Stomach (tissue), 9 donors: ENCODE data around the gene PSMD1. TPM values are rescaled to one million over a fixed set of nuclear protein-coding genes. Genes with fewer than 3 reads are reported as not detected.

Experiments used
- DNase-seq, 2 donors: peaks; one replicate each; pipeline versions ENCODE4 v3.0.0 to v3.0.0-alpha.2; 2013 to 2019
- H3K27ac ChIP-seq, 5 donors: fragments of 200-600 bp in 4 of 5; sonication (generic) in 4 of 5; one replicate each; pipeline ENCODE4 v1.5.1; 2013 to 2019; ENCODE audit warnings: mild to moderate bottlenecking in 1 of 5, moderate library complexity in 1 of 5
- H3K27me3 ChIP-seq, 3 donors: fragments of 200-600 bp; sonication (generic); one replicate each; pipeline ENCODE4 v1.5.1; 2017 to 2019; ENCODE audit warnings: mixed run types in 1 of 3
- H3K36me3 ChIP-seq, 4 donors: fragments of 200-600 bp; sonication (generic); 1 replicate in 3 of 4; 2 replicates in 1 of 4; pipeline ENCODE4 v1.5.1; 2016 to 2019
- H3K4me1 ChIP-seq, 4 donors: fragments of 200-600 bp; sonication (generic); one replicate each; pipeline ENCODE4 v1.5.1; 2016 to 2019
- H3K4me3 ChIP-seq, 4 donors: fragments of 200-600 bp; sonication (generic) in 3 of 4; one replicate each; pipeline ENCODE4 v1.5.1; 2016 to 2019; ENCODE audit warnings: mild to moderate bottlenecking in 1 of 4
- H3K9me3 ChIP-seq, 4 donors: fragments of 200-600 bp; sonication (generic); one replicate each; pipeline ENCODE4 v1.5.1; 2016 to 2019
- EP300 ChIP-seq: sonication (generic); formaldehyde crosslinking; IDR thresholded peaks from one replicate; pipeline ENCODE4 v1.6.1; 2017; ENCODE audit warnings: antibody characterized with exemption
- POLR2A ChIP-seq, 4 donors: fragments of 450-650 bp; IDR thresholded peaks; one replicate each; pipeline ENCODE4 v1.6.1; 2016; ENCODE audit warnings: antibody characterized with exemption in 4 of 4, control low read depth in 2 of 4, mild to moderate bottlenecking in 1 of 4, moderate library complexity in 1 of 4
- POLR2AphosphoS5 ChIP-seq, 3 donors: sonication (generic); formaldehyde crosslinking; IDR thresholded peaks; one replicate each; pipeline ENCODE4 v1.6.1; 2016; ENCODE audit warnings: antibody characterized with exemption in 3 of 3
- WGBS, 5 donors: extraction: QIAGEN DNeasy Blood & Tissue Kit in 3 of 5; methylation state at CpG; one replicate each; pipeline versions ENCODE4 v1.1.5 to v1.1.7; 2013 to 2018; 5-methylcytosine and 5-hydroxymethylcytosine counted together
- intact Hi-C: fragments of 100-400 bp; cut with DNase I; formaldehyde crosslinking; loops from one replicate; pipeline ENCODE4 v1.15.1; 2023; ENCODE audit warnings: low total_unique reads
- polyA plus RNA-seq, 3 donors: library from polyadenylated mRNA; stranded (reverse); fragments of 200-250 nt; gene quantifications; one replicate each; pipeline ENCODE4 v1.2.3, GENCODE V29; 2013
- total RNA-seq, 5 donors: library from RNA; depleted of rRNA; stranded (reverse); fragments of >200 nt; gene quantifications; one replicate each; pipeline versions ENCODE4 v1.1.0 to v1.2.3, GENCODE V29; 2014 to 2016
- TF ChIP-seq, protein P1 (sequence below), 7 experiments: fragments of 450-650 bp in 4 of 7; fragments of 200-600 bp in 3 of 7; sonication (generic) in 3 of 7; IDR thresholded peaks; one replicate each; pipeline ENCODE4 v1.5.1; 2016 to 2019; ENCODE audit warnings: antibody characterized with exemption in 7 of 7, control low read depth in 2 of 7, mild to moderate bottlenecking in 1 of 7
- donor health status: healthy with polysubstance abuse.
- donor health status: Bipolar disorder and iron deficiency.
- donor health status: healthy.

Gene PSMD1
- total and polyA plus RNA-seq, 8 donors = 31.9 to 96.4 (median 45.6) TPM

DNA sequence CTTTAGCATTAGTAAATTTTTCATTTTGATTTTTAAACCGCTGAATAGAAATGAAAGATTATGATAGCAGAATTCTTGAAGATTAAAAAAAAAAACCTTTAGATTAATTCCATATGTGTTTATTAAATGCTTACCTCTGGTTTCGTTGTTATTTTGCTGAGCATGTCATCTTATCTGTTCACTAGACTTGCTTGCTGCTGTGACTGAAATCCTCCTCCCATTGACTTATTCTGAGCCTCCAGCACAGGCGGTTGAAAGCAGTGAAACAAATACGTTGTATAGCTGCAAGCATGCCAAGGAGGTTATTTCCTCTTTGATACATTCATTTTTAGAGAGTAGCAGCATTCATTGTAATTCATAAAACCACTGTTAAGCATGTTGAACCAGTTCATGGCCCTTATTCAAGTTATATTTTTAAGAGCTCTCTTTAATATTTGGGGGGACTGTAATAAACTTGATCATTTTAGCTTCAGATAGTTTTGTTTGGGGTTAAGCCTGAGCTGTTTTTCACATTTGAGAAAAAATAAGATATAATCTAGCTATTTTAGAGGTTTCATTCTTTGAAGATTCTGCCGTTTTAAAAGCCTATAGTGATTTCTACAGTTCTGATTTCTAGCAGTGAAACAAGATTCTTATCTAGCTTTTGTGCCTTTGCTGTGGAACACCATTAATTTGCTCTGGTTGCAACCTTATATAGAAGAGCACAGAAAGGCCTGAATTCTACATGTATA, 68.3 kb downstream of the PSMD1 start, which contains the start of gene HTR2B:
Gene HTR2B (minus strand): TSS at position 205 of the 731 bp plus-strand sequence. CDS start 1,278 bp downstream, outside the sequence.
- Histone ChIP-seq H3K27ac (peak within 1 kb of the TSS in 3 of 5 donors; percentile 23 to 62 (median 31)), H3K4me1 (peaks cover 0 to 55% (median 24%) of the 10 kb centered on the region in 4 donors), H3K36me3 (no peaks in the 10 kb centered on the region), H3K27me3 (no peaks in the 10 kb centered on the region), H3K9me3 (no peaks in the 10 kb centered on the region), H3K4me3 (peak within 1 kb of the TSS in 3 of 4 donors; percentile 12 to 24 (median 15))
- TF ChIP-seq POLR2A (IDR thresholded peaks at IDR 0.05) (no peak), POLR2AphosphoS5 (IDR thresholded peaks at IDR 0.05) (no peak), EP300 (no peak)
- TF ChIP-seq, protein P1, sequence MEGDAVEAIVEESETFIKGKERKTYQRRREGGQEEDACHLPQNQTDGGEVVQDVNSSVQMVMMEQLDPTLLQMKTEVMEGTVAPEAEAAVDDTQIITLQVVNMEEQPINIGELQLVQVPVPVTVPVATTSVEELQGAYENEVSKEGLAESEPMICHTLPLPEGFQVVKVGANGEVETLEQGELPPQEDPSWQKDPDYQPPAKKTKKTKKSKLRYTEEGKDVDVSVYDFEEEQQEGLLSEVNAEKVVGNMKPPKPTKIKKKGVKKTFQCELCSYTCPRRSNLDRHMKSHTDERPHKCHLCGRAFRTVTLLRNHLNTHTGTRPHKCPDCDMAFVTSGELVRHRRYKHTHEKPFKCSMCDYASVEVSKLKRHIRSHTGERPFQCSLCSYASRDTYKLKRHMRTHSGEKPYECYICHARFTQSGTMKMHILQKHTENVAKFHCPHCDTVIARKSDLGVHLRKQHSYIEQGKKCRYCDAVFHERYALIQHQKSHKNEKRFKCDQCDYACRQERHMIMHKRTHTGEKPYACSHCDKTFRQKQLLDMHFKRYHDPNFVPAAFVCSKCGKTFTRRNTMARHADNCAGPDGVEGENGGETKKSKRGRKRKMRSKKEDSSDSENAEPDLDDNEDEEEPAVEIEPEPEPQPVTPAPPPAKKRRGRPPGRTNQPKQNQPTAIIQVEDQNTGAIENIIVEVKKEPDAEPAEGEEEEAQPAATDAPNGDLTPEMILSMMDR (IDR thresholded peaks at IDR 0.05) = no peak
- peak in 1 of 2 donors; percentile 66 for DNase-seq
- WGBS, 5 donors = 26 to 39% (median 29%) methylated on average over 5 of the region's 5 CpGs
- intact Hi-C loops = no loop called here

DNA sequence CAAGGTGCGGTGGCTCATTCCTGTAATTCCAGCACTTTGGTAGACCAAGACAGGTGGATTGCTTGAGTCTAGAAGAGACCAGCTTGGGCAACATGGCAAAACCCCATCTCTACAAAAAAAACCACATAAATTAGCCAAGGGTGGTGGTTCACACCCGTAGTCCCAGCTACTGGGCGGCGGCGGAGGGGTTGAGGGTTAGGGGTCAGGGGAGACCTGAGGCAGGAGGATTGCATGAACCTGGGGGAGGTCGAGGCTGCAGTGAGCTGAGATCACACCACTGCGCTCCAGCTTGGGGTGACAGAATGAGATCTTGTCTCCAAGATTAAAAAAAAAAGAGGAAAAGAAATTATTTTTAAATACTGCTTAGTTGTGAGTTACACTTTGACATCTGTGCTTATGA, 69.5 kb downstream of the PSMD1 start:
- Histone ChIP-seq H3K27me3 (no peaks in the 10 kb centered on the region), H3K4me1 (peaks cover 0 to 57% (median 21%) of the 10 kb centered on the region in 4 donors), H3K9me3 (no peaks in the 10 kb centered on the region), H3K27ac (no peak overlapping the region), H3K4me3 (no peak overlapping the region), H3K36me3 (no peaks in the 10 kb centered on the region)
- TF ChIP-seq EP300 (no peak), POLR2AphosphoS5 (IDR thresholded peaks at IDR 0.05) (no peak), POLR2A (IDR thresholded peaks at IDR 0.05) (no peak)
- TF ChIP-seq, protein P1 (IDR thresholded peaks at IDR 0.05) = no peak
- WGBS, 5 donors = 91 to 96% (median 95%) methylated on average over 7 of the region's 7 CpGs
- no peak for DNase-seq
- intact Hi-C loops = no loop called here

DNA sequence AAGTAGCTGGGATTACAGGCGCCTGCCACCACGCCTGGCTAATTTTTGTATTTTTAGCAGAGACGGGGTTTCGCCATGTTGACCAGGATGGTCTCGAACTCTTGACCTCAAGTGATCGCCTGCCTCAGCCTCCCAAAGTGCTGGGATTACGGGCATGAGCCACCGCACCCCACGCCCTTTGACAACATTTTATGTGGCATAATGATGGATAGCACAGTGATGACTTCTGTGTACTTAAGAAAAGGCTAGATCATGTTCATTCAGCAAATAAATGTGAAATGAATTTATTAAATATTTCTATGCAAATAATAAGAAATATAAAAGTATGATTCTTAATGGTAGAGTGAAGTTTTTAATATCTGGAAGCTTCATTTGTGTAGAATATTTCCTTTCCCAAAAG, 70.8 kb downstream of the PSMD1 start:
- TF ChIP-seq POLR2A (IDR thresholded peaks at IDR 0.05) (no peak), EP300 (no peak), POLR2AphosphoS5 (IDR thresholded peaks at IDR 0.05) (no peak)
- TF ChIP-seq, protein P1 (IDR thresholded peaks at IDR 0.05) = no peak
- 95 to 97% (median 96%) methylated on average over 9 of the region's 9 CpGs for WGBS, 5 donors
- intact Hi-C loops = no loop called here
- no peaks in the 10 kb centered on the region for H3K27me3 ChIP-seq
- no peak overlapping the region for H3K4me3 ChIP-seq
- no peak for DNase-seq
- no peak overlapping the region for H3K27ac ChIP-seq
- H3K36me3 ChIP-seq = no peaks in the 10 kb centered on the region
- no peaks in the 10 kb centered on the region for H3K9me3 ChIP-seq
- peaks cover 0 to 65% (median 21%) of the 10 kb centered on the region in 4 donors for H3K4me1 ChIP-seq

DNA sequence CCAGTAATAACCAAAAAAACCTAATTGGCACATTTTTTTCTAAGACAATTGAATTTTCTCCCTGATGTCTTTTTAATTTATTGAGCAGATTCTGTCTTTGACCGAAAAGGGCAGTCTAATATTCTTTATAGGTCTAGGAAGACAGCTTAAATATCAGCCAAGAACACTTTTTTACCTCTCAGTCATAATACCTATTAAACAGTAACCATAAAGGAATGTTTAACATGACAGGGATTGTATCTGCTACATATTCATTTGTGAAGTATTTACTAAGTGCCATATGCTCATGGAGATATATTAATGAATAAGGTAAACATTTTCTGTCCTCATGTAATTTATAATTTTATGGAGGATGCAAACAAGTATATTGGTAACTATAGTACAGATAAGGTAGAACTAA, 71.3 kb downstream of the PSMD1 start:
- H3K9me3 ChIP-seq = no peaks in the 10 kb centered on the region

More for the DNA sequence above, 71.3 kb downstream of the PSMD1 start:
- Histone ChIP-seq H3K27ac (no peak overlapping the region), H3K4me1 (peaks cover 0 to 62% (median 20%) of the 10 kb centered on the region in 4 donors), H3K27me3 (no peaks in the 10 kb centered on the region), H3K36me3 (no peaks in the 10 kb centered on the region), H3K4me3 (no peak overlapping the region)
- TF ChIP-seq POLR2A (IDR thresholded peaks at IDR 0.05) = no peak
- TF ChIP-seq, protein P1 (IDR thresholded peaks at IDR 0.05) = no peak
- no peak for TF ChIP-seq EP300
- TF ChIP-seq POLR2AphosphoS5 (IDR thresholded peaks at IDR 0.05) = no peak
- 93 to 100% (median 97%) methylated on average over 1 of the region's 1 CpG for WGBS, 5 donors
- intact Hi-C loops = no loop called here
- no peak for DNase-seq
